A549 (cell line): ENCODE results near the gene CTBP2. TPM values are rescaled to one million over a fixed set of nuclear protein-coding genes. Genes with fewer than 3 reads are reported as not detected.

Source experiments
- ATAC-seq, 2 experiments: fragments of 200-7000 bp in 1 of 2; fragments of >200 bp in 1 of 2; cut with Nextera tagmentation in 1 of 2; cut with Tn5 transposase in 1 of 2; 3 replicates each; pipeline versions ENCODE4 v1.8.0 to v1.9.1; 2018 to 2020; ENCODE audit warnings: mild to moderate bottlenecking in 1 of 2, moderate library complexity in 1 of 2
- CTCF ChIA-PET: fragments of 300-600 bp; sonication (Branson Sonifier 250); formaldehyde crosslinking; extraction: SDS; loops from one replicate; lab custom pipeline; 2021; ENCODE audit warnings: antibody characterized with exemption, inconsistent platforms; lab: Yijun Ruan, JAX
- POLR2A ChIA-PET: fragments of 350-600 bp; formaldehyde crosslinking; extraction: SDS; loops from one replicate; lab custom pipeline; 2021; ENCODE audit warnings: antibody characterized with exemption, inconsistent platforms; lab: Yijun Ruan, JAX
- DNase-seq, 2 experiments: peaks; one replicate each; pipeline versions ENCODE4 v3.0.0 to v3.0.0-alpha.2; 2011 to 2016; ENCODE audit warnings: low read depth in 1 of 2, low spot score in 1 of 2
- FAIRE-seq: peaks from 2 replicates; lab custom pipeline; 2011; peaks lifted over from hg19 to GRCh38; lab: Jason Lieb, UNC
- H3K27ac ChIP-seq, 2 experiments: fragments of >200 bp; sonication (Bioruptor Twin); formaldehyde crosslinking; 3 replicates each; pipeline ENCODE4 v1.5.1; 2016 to 2017
- H3K4me1 ChIP-seq: fragments of >200 bp; sonication (Bioruptor Twin); formaldehyde crosslinking; 3 replicates; pipeline ENCODE4 v1.6.1; 2016
- H3K4me2 ChIP-seq: fragments of >200 bp; sonication (Bioruptor Twin); formaldehyde crosslinking; 3 replicates; pipeline ENCODE4 v1.6.1; 2016
- H3K4me3 ChIP-seq: fragments of >200 bp; sonication (Bioruptor Twin); formaldehyde crosslinking; 3 replicates; pipeline ENCODE4 v1.5.1; 2016
- H3K9me3 ChIP-seq: fragments of >200 bp; sonication (Bioruptor Twin); formaldehyde crosslinking; 3 replicates; pipeline ENCODE4 v1.6.1; 2016
- CBX2 ChIP-seq: fragments of 200-600 bp; sonication (generic); IDR thresholded peaks from 2 replicates; pipeline ENCODE4 v1.6.1; 2016; ENCODE audit warnings: low read depth, mild to moderate bottlenecking, borderline replicate concordance
- FOSL2 ChIP-seq, 2 experiments: fragments of 450-650 bp in 1 of 2; fragments of >200 bp in 1 of 2; sonication (Bioruptor Twin) in 1 of 2; formaldehyde crosslinking; IDR thresholded peaks; 2 replicates each; pipeline versions ENCODE4 v1.5.0 to v1.6.1; 2016 to 2020; ENCODE audit warnings: mild to moderate bottlenecking in 1 of 2, moderate library complexity in 1 of 2
- HOXB13 ChIP-seq: fragments of 250-450 bp; sonication (Bioruptor Pico); IDR thresholded peaks from 2 replicates; pipeline ENCODE4 v1.5.0; 2020; ENCODE audit warnings: low read depth, mild to moderate bottlenecking, moderate library complexity
- HOXB5 ChIP-seq: fragments of 250-450 bp; sonication (Bioruptor Pico); IDR thresholded peaks from 2 replicates; pipeline ENCODE4 v1.5.0; 2020; ENCODE audit warnings: mild to moderate bottlenecking, moderate library complexity
- JUN ChIP-seq, 2 experiments: fragments of >200 bp; sonication (Bioruptor Twin); formaldehyde crosslinking; IDR thresholded peaks; 2 replicates in 1 of 2; 3 replicates in 1 of 2; pipeline ENCODE4 v1.6.1; 2016 to 2017
- MAFK ChIP-seq: fragments of 450-650 bp; IDR thresholded peaks from 2 replicates; pipeline ENCODE4 v1.6.1; 2014; ENCODE audit not compliant: partially characterized antibody
- MYC ChIP-seq: IDR thresholded peaks from 2 replicates; pipeline ENCODE4 v1.6.1; 2012; ENCODE audit warnings: mild to moderate bottlenecking, inconsistent platforms, low read length, improper control_type of control experiment, borderline replicate concordance
- NFE2L2 ChIP-seq: fragments of 150-350 bp; conservative IDR thresholded peaks from 2 replicates; pipeline ENCODE4 v1.6.1; 2014; ENCODE audit warnings: low read length
- POLR2A ChIP-seq: IDR thresholded peaks from 2 replicates; pipeline ENCODE4 v1.6.1; 2012; ENCODE audit warnings: mild to moderate bottlenecking, low read length
- RAD21 ChIP-seq, 2 experiments: fragments of >200 bp in 1 of 2; sonication (Bioruptor Twin) in 1 of 2; formaldehyde crosslinking in 1 of 2; IDR thresholded peaks in 1 of 2; conservative IDR thresholded peaks in 1 of 2; 2 replicates in 1 of 2; 3 replicates in 1 of 2; pipeline ENCODE4 v1.6.1; 2012 to 2018; ENCODE audit warnings: inconsistent platforms in 1 of 2
- RCOR1 ChIP-seq: fragments of 150-350 bp; IDR thresholded peaks from 2 replicates; pipeline ENCODE4 v1.6.1; 2014; ENCODE audit warnings: antibody characterized with exemption, low read length, low read depth
- SMC3 ChIP-seq: fragments of >200 bp; sonication (Bioruptor Twin); formaldehyde crosslinking; IDR thresholded peaks from 3 replicates; pipeline ENCODE4 v1.6.1; 2018; ENCODE audit warnings: inconsistent platforms
- SREBF2 ChIP-seq: fragments of 450-650 bp; IDR thresholded peaks from 2 replicates; pipeline ENCODE4 v1.6.1; 2014; ENCODE audit warnings: mild to moderate bottlenecking, moderate library complexity
- TFCP2L1 ChIP-seq: fragments of 250-450 bp; sonication (Bioruptor Pico); IDR thresholded peaks from 2 replicates; pipeline ENCODE4 v1.5.0; 2021; ENCODE audit warnings: mild to moderate bottlenecking
- ZFP36 ChIP-seq: fragments of 450-650 bp; IDR thresholded peaks from 2 replicates; pipeline ENCODE4 v1.6.1; 2014; ENCODE audit warnings: borderline replicate concordance; ENCODE audit not compliant: partially characterized antibody
- WGBS: methylation state at CpG from one replicate; pipeline ENCODE4 v1.1.6; 2017; ENCODE audit errors: missing lambda C conversion rate; 5-methylcytosine and 5-hydroxymethylcytosine counted together
- polyA minus RNA-seq: library from RNA; depleted of rRNA, polyadenylated mRNA; stranded (reverse); fragments of >200 nt; gene quantifications from 2 replicates; pipeline ENCODE4 v1.2.3, GENCODE V29; 2011; rRNA and poly(A)+ RNA removed
- polyA plus RNA-seq, 4 experiments: library from polyadenylated mRNA; depleted of rRNA in 3 of 4; stranded (reverse); fragments of >200 nt; fragmentation: RNase III in 1 of 4; extraction: RNeasy Plus Mini Kit Qiagen cat#74134 plus additional on column Dnase treatment in 1 of 4; gene quantifications; 2 replicates in 3 of 4; 3 replicates in 1 of 4; pipeline ENCODE4 v1.2.3, GENCODE V29; 2011 to 2017
- TF ChIP-seq, protein P1 (sequence below): IDR thresholded peaks from 2 replicates; pipeline ENCODE4 v1.6.1; 2012
- TF ChIP-seq, protein P2 (sequence below): fragments of >200 bp; sonication (Bioruptor Twin); formaldehyde crosslinking; IDR thresholded peaks from 2 replicates; pipeline ENCODE4 v1.6.1; 2016
- TF ChIP-seq, protein P3 (sequence below): fragments of >200 bp; sonication (Bioruptor Twin); formaldehyde crosslinking; IDR thresholded peaks from 3 replicates; pipeline ENCODE4 v1.5.1; 2016

Gene CTBP2
- polyA plus RNA-seq (2011; rRNA removed), result 77.2 and 78.9 TPM in 2 replicates
- polyA plus RNA-seq (2012; cell fraction: cytosol; rRNA removed), result 117 and 122 TPM in 2 replicates
- 161 and 190 TPM in 2 replicates for polyA plus RNA-seq (2012; cell fraction: nucleus; rRNA removed)
- 74.9 to 82.4 TPM (median 77.0 TPM) in 3 replicates for polyA plus RNA-seq (2017; fragmentation: RNase III; extraction: RNeasy Plus Mini Kit Qiagen cat#74134 plus additional on column Dnase treatment)
- polyA minus RNA-seq, result 146 and 154 TPM in 2 replicates

DNA sequence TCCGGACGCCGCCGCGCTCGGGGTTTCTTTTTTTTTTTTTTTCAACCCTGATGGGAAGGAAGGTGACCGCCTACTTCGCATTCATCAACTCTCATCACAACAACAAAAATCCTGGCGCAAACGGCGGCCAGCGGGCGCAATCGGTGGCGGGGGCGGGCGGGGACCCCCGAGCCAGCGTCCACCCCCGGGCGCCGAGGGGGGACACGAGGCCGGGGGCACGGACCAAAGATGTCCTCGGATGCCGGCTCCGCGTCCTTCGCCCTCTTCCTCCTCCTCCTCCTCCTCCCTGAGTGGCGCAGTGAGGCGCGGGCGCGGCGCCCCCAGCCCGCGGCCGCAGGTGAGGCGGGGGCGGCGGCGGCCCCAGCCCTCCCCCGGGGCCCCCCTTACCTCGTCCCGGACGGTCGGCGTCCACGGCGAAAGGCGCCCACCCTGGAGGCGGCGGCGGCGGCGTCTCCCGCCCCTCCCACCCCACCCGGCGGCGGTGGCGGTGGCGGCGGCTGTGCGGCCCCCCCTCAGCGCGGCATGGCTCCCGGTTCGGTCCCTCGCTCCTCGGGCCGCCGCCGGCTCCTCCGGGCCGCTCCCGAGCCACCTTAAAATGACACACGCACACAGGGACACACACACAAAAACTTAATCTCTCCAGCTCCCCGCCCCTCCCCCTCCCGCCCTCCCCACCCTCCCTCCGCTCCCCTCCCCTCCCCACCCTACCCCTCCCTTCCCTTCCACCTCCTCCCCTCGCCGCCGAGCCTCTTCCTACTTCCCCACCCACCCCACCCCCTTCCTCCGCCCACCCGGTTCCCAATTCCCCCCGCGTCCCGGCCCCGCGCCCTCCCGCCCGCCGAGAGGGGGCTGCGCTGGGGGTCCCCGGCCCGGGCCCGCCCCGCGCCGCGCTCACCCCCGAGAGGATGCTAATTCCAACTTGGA lies at the start of gene CTBP2:
CTBP2 (minus strand) TSS at position 632 of the 924 bp plus-strand sequence.
- Histone ChIP-seq H3K4me3 (peak within 1 kb of the TSS; percentile 92), H3K9me3 (no peaks in the 10 kb centered on the region), H3K4me2 (peak within 1 kb of the TSS; percentile 96), H3K27ac (peak within 1 kb of the TSS; percentile 94 to 99), H3K4me1 (peaks cover 36% of the 10 kb centered on the region)
- 6% methylated on average over 13 of the region's 103 CpGs for WGBS
- no peak for FAIRE-seq
- DNase-seq, result peak; percentile 56 to 78
- POLR2A ChIA-PET, result interaction anchor here (0.6 to 1.4 kb wide), 13 partner anchors 12 to 626 kb away, joined by 3 to 10 read pairs (median 5); partner anchors contain the start of gene EDRF1
- TF ChIP-seq JUN (IDR thresholded peaks at IDR 0.05) (peak in 1 of 2 experiments; percentile 40; a peak in 2 of 5 replicates), TFCP2L1 (CRISPR knock-in tag) (no peak), MYC (0 out of 2 replicates have a peak, but pooled peaks have one; percentile 51), SREBF2 (no peak), NFE2L2 (no peak), POLR2A (peak; percentile 32; the same call in 1 of the 2 replicates)
- TF ChIP-seq, protein P1, sequence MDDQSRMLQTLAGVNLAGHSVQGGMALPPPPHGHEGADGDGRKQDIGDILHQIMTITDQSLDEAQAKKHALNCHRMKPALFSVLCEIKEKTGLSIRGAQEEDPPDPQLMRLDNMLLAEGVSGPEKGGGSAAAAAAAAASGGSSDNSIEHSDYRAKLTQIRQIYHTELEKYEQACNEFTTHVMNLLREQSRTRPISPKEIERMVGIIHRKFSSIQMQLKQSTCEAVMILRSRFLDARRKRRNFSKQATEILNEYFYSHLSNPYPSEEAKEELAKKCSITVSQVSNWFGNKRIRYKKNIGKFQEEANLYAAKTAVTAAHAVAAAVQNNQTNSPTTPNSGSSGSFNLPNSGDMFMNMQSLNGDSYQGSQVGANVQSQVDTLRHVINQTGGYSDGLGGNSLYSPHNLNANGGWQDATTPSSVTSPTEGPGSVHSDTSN, result no peak
- peak; percentile 25 to 48 for ATAC-seq
- CTCF ChIA-PET, result interaction anchor here (0.6 to 0.9 kb wide), 5 partner anchors 8 to 604 kb away, joined by 3 to 5 read pairs (median 3); no protein-coding TSS in a partner anchor

DNA sequence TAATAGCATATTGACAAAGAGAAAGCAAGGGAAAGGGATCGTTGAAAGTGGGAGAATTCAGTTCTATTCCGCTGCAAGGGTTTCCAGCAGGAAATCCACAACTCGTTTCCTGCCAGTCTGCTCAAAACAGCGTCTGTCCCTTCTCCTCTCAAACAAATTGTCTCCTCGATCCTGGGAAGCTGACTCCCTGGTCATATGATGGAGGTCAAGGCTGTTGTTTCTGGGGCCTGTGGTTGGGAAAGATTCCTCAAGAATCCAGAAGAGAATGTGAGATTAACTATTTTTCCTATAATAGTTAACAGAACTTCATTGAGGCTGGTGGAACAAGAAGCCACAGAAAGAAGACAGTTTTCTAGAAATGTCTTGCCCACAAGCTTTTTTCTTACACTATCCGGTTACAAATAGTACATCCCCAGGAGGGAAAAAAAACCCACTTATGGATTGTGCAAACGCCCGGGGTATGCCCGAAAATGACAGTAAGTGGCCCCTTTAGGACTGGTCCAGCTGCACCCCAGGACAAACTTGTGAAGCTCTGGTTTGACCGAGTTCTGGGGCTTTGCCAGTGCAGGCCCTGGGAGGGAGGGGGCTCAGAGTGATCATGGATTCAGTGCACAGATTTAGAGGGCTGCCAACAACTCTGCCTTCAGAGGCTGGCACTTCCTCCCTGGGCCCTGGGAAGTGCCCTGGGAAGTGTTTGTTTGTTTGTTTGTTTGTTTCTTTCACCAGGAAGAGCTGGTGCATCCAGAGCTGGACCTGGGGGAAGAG lies 49.4 kb upstream of the CTBP2 start:
- ATAC-seq (no peak), FAIRE-seq (no peak), DNase-seq (no peak)
- Histone ChIP-seq H3K27ac (no peak overlapping the region), H3K9me3 (no peaks in the 10 kb centered on the region), H3K4me1 (no peaks in the 10 kb centered on the region), H3K4me2 (no peak overlapping the region), H3K4me3 (no peak overlapping the region)
- CTCF ChIA-PET, result interaction anchor here (0.5 to 1.3 kb wide), 3 partner anchors 8 to 622 kb away, joined by 3 to 4 read pairs (median 3); no protein-coding TSS in a partner anchor
- whole genome bisulfite sequencing, result 71% methylated on average over 10 of the region's 10 CpGs
- POLR2A ChIA-PET, result no interaction called here
- TF ChIP-seq SMC3, result no peak
- TF ChIP-seq RCOR1, result no peak
- no peak for TF ChIP-seq MYC
- TF ChIP-seq FOSL2 (IDR thresholded peaks at IDR 0.05), result no peak
- no peak for TF ChIP-seq FOSL2 (CRISPR knock-in tag; IDR thresholded peaks at IDR 0.05)
- no peak for TF ChIP-seq NFE2L2

DNA sequence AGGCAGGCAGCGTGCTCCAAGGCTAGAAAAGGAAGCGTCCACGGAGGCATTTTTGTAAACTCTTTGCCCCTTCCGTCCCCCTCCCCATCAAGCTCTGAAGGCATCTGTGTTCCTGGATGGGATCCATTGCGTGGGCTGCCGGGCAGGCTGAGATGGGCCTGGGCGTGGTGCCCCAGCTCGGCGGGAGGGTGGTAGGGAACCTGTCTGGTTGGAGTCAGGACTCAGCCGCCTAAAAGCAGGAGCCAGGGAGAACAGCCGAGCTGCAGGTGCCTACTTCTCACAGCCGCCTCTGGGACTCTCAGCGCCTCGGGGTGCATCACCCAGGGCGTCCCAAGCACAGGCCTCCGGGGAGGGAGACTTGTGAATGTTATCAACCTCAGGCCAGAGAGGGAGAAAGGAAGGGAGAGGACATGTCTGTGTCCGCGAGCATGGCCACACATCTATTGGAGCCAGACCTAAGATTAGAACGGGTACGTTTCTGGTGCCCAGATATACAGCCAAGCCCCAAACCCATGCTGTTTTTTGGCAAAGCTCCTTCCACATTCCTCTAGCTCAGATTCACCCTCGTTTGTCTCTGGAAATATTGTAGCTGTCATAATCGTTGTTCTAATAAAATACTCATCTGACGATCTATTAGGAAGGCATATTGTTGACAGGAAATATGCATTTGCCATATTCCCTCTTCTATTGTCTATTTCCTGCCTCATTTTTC lies 48.6 kb upstream of the CTBP2 start:
- H3K27ac ChIP-seq, result no peak overlapping the region
- no peak overlapping the region for H3K4me2 ChIP-seq
- 82% methylated on average over 22 of the region's 23 CpGs for WGBS
- no peak for FAIRE-seq
- no peak overlapping the region for H3K4me3 ChIP-seq
- H3K4me1 ChIP-seq, result no peaks in the 10 kb centered on the region
- DNase-seq, result no peak
- TF ChIP-seq NFE2L2 (no peak), HOXB13 (CRISPR knock-in tag) (no peak), CBX2 (no peak), RAD21 (conservative IDR thresholded peaks at IDR 0.05 in 1 of 2, IDR thresholded peaks at IDR 0.05 in 1 of 2) (no peak), ZFP36 (no peak), HOXB5 (no peak), JUN (IDR thresholded peaks at IDR 0.05) (no peak), MAFK (no peak)
- TF ChIP-seq, protein P2, sequence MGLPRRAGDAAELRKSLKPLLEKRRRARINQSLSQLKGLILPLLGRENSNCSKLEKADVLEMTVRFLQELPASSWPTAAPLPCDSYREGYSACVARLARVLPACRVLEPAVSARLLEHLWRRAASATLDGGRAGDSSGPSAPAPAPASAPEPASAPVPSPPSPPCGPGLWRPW, result no peak
- TF ChIP-seq, protein P3, sequence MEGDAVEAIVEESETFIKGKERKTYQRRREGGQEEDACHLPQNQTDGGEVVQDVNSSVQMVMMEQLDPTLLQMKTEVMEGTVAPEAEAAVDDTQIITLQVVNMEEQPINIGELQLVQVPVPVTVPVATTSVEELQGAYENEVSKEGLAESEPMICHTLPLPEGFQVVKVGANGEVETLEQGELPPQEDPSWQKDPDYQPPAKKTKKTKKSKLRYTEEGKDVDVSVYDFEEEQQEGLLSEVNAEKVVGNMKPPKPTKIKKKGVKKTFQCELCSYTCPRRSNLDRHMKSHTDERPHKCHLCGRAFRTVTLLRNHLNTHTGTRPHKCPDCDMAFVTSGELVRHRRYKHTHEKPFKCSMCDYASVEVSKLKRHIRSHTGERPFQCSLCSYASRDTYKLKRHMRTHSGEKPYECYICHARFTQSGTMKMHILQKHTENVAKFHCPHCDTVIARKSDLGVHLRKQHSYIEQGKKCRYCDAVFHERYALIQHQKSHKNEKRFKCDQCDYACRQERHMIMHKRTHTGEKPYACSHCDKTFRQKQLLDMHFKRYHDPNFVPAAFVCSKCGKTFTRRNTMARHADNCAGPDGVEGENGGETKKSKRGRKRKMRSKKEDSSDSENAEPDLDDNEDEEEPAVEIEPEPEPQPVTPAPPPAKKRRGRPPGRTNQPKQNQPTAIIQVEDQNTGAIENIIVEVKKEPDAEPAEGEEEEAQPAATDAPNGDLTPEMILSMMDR, result no peak
- ChIA-PET CTCF (interaction anchor here (0.5 to 1.5 kb wide), 6 partner anchors 9 to 623 kb away, joined by 3 to 4 read pairs (median 3); no protein-coding TSS in a partner anchor), POLR2A (no interaction called here)
- no peaks in the 10 kb centered on the region for H3K9me3 ChIP-seq
- no peak for ATAC-seq
